ENCODE results near the gene CATSPERD.

DNA sequence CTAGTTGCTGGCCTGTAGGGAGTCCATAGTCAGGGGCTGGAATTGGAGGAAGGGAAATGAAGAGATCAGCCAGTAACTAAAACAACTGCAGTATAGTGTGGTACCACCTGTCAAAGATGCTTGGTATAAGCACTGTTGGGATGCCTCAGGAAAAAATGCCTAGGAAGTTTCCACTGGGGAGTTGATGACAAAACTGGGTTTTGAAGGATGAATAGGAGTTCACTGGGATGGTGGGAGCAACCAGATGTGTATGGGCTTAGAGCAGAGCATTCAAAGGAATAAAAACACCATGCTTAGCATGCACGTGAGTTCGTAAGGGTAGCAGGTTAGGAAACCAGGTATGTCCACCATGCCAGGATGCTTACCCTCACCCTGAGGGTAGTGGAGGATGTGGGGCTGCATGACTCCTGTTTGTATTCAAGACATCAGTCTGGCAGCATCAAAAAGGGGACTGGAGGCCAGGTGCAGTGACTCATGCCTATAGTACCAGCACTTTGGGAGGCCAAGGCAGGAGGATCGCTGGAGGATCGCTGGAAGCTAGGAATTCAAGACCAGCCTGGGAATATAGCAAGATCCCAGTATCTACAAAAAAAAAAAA is 7.1 kb downstream of the CATSPERD start:
- TF ChIP-seq, protein P1, sequence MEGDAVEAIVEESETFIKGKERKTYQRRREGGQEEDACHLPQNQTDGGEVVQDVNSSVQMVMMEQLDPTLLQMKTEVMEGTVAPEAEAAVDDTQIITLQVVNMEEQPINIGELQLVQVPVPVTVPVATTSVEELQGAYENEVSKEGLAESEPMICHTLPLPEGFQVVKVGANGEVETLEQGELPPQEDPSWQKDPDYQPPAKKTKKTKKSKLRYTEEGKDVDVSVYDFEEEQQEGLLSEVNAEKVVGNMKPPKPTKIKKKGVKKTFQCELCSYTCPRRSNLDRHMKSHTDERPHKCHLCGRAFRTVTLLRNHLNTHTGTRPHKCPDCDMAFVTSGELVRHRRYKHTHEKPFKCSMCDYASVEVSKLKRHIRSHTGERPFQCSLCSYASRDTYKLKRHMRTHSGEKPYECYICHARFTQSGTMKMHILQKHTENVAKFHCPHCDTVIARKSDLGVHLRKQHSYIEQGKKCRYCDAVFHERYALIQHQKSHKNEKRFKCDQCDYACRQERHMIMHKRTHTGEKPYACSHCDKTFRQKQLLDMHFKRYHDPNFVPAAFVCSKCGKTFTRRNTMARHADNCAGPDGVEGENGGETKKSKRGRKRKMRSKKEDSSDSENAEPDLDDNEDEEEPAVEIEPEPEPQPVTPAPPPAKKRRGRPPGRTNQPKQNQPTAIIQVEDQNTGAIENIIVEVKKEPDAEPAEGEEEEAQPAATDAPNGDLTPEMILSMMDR (IDR thresholded peaks at IDR 0.05): no peak
- no peak for TF ChIP-seq ZFX (IDR thresholded peaks at IDR 0.05; ENCODE audit: borderline replicate concordance)
